ENCODE results near the gene HBQ1.
A peak's percentile ranks its signal among the peaks of the same experiment; 100 is the strongest.
"Not testable (repeated sequence)": the region's sequence is repeated elsewhere in the genome, so short reads cannot be mapped to it uniquely, and the experiment has no call there.

HBQ1 gene

GRCh38 chr16:209359-209758 lies 29.1 kb downstream of the HBQ1 start:
- not testable (repeated sequence) for DNase-seq (ENCODE audit: low read depth in 2 of 2)

- DNase-seq (ENCODE audit: low read depth in 2 of 2), result not testable (repeated sequence)
Observed at GRCh38 chr16:211631-212180, 31.4 kb downstream of the HBQ1 start.

GRCh38 chr16:212999-213398 lies 32.7 kb downstream of the HBQ1 start:
- no peak for DNase-seq (ENCODE audit: low read depth in 2 of 2)

- no peak for DNase-seq (ENCODE audit: low read depth in 2 of 2)
Observed at GRCh38 chr16:220021-220420, 39.8 kb downstream of the HBQ1 start.

- DNase-seq (ENCODE audit: low read depth in 2 of 2), result no peak
Observed at GRCh38 chr16:228151-228851, 48.0 kb downstream of the HBQ1 start.

- DNase-seq (ENCODE audit: low read depth in 2 of 2), result peak; percentile 75 to 81
Observed at GRCh38 chr16:228852-229730, 48.8 kb downstream of the HBQ1 start, which contains the start of gene LUC7L. LUC7L (minus strand) TSS chr16:229449; CDS start chr16:229339, 110 bp downstream.

- DNase-seq (ENCODE audit: low read depth in 2 of 2), result no peak
Observed at GRCh38 chr16:229731-230281, 49.5 kb downstream of the HBQ1 start.

- DNase-seq (ENCODE audit: low read depth in 2 of 2), result not testable (repeated sequence)
Observed at GRCh38 chr16:230351-230750, 50.1 kb downstream of the HBQ1 start.
